ENCODE measurements around the gene PIK3CD.

GRCh38 chr1:9776685-9777084 lies 125.2 kb downstream of the PIK3CD start:
- TF ChIP-seq CTCF (IDR thresholded peaks at IDR 0.05), result no peak
- no peak for TF ChIP-seq POLR2A (IDR thresholded peaks at IDR 0.05)
